NCI-H146 treated with DMSO at 0.1 percent for 48 hours (cell line): ENCODE measurements around the gene ERBB4.
"Not testable (repeated sequence)": the region's sequence is repeated elsewhere in the genome, so short reads cannot be mapped to it uniquely, and the experiment has no call there.

Source experiments
- DNase-seq: peaks from one replicate; lab custom pipeline; 2025; ENCODE audit not compliant: unreplicated experiment; lab: John Stamatoyannopoulos, UW

The ERBB4 gene

GRCh38 chr2:211760103-211760502 lies 778.5 kb downstream of the ERBB4 start:
- DNase-seq, result no peak

GRCh38 chr2:211756266-211756665 lies 782.3 kb downstream of the ERBB4 start:
- DNase-seq, result no peak

GRCh38 chr2:211755187-211755586 lies 783.4 kb downstream of the ERBB4 start:
- no peak for DNase-seq

GRCh38 chr2:211751848-211752247 lies 786.8 kb downstream of the ERBB4 start:
- DNase-seq, result no peak

- DNase-seq, result no peak
These were observed 790.3 kb downstream of the ERBB4 start for GRCh38 chr2:211748339-211748738.

- DNase-seq, result peak; percentile 44
These were observed 793.1 kb downstream of the ERBB4 start for GRCh38 chr2:211745295-211746097.

- no peak for DNase-seq
These were observed 794.2 kb downstream of the ERBB4 start for GRCh38 chr2:211744379-211744778.

GRCh38 chr2:211741966-211742365 lies 796.6 kb downstream of the ERBB4 start:
- DNase-seq, result no peak

GRCh38 chr2:211737282-211737681 lies 801.3 kb downstream of the ERBB4 start:
- DNase-seq, result no peak

- DNase-seq, result no peak
These were observed 808.4 kb downstream of the ERBB4 start for GRCh38 chr2:211730215-211730614.

GRCh38 chr2:211729433-211729832 lies 809.2 kb downstream of the ERBB4 start:
- no peak for DNase-seq

- DNase-seq, result no peak
These were observed 813.7 kb downstream of the ERBB4 start for GRCh38 chr2:211724933-211725332.

- no peak for DNase-seq
These were observed 815.2 kb downstream of the ERBB4 start for GRCh38 chr2:211723398-211723797.

- DNase-seq, result no peak
These were observed 815.7 kb downstream of the ERBB4 start for GRCh38 chr2:211722928-211723327.

- DNase-seq, result not testable (repeated sequence)
These were observed 816.7 kb downstream of the ERBB4 start for GRCh38 chr2:211721874-211722273.

- DNase-seq, result no peak
These were observed 829.2 kb downstream of the ERBB4 start for GRCh38 chr2:211709389-211709788.

- no peak for DNase-seq
These were observed 845.9 kb downstream of the ERBB4 start for GRCh38 chr2:211692689-211693088.

GRCh38 chr2:211690736-211691135 lies 847.9 kb downstream of the ERBB4 start:
- DNase-seq, result no peak

- no peak for DNase-seq
These were observed 850.4 kb downstream of the ERBB4 start for GRCh38 chr2:211688196-211688595.

GRCh38 chr2:211674715-211675114 lies 863.9 kb downstream of the ERBB4 start:
- DNase-seq, result no peak

- no peak for DNase-seq
These were observed 865.3 kb downstream of the ERBB4 start for GRCh38 chr2:211673133-211673905.

- no peak for DNase-seq
These were observed 866.6 kb downstream of the ERBB4 start for GRCh38 chr2:211671977-211672376.
